BE2C (cell line): ENCODE data around the gene CCP110.

ENCODE experiments used
- DNase-seq: peaks from one replicate; pipeline ENCODE4 v3.0.0-alpha.2; 2020
- H3K27me3 ChIP-seq: fragments of 250-450 bp; sonication (Bioruptor Pico); 2 replicates; pipeline ENCODE4 v1.5.1; 2020; ENCODE audit warnings: mild to moderate bottlenecking
- H3K36me3 ChIP-seq: fragments of 250-450 bp; sonication (Bioruptor Pico); 2 replicates; pipeline ENCODE4 v1.5.1; 2020; ENCODE audit warnings: mild to moderate bottlenecking
- H3K4me1 ChIP-seq: fragments of 250-450 bp; sonication (Bioruptor Pico); 2 replicates; pipeline ENCODE4 v1.5.1; 2020
- H3K4me3 ChIP-seq: 2 replicates; pipeline ENCODE4 v1.5.1; 2011; ENCODE audit warnings: low read depth, low read length
- H3K9me3 ChIP-seq: fragments of 250-450 bp; sonication (Bioruptor Pico); 2 replicates; pipeline ENCODE4 v1.5.1; 2020
- TF ChIP-seq, protein P1 (sequence below): IDR thresholded peaks from 2 replicates; pipeline ENCODE4 v1.5.1; 2012; ENCODE audit warnings: mild to moderate bottlenecking, low read depth, low read length

Gene CCP110

DNA sequence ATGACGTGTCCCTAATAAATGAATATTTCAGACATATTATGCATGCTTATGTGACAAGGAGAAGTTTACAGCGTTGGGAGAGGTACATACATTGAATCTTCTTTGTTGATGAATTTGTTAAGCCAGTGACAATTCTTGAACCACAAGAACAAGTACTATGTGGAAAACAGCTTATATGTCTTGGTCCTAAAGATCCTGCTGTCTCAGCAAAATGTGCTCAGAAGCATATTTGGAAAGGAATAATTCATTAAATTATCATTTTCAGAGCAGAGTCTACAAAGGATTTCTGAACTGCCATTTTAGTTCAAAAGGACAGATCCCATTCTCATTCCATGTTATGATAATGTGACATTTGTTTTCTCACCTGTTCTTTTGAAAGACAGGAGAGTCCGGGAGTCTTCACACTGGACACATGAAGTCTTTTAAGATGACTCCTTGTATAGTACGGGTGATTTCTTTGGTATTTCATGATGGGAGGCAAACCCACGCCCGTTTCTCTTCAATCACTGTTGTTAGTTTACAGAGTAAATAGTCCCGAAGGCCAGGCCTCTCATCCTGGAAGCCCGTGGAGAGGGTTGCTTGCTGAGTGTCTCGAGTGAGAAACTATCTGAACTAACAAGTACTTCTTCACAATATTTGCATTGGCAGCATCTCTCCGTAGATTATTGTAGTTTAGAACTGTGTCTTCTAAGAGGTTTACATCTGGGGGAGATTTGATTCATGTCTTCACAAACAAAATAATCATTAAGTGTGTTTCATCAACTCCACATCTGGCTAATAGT, 58.5 kb downstream of the CCP110 start:
- peaks cover 24% of the 10 kb centered on the region for H3K36me3 ChIP-seq
- no peak for DNase-seq
- no peak overlapping the region for H3K4me3 ChIP-seq
- H3K27me3 ChIP-seq: no peaks in the 10 kb centered on the region
- TF ChIP-seq, protein P1, sequence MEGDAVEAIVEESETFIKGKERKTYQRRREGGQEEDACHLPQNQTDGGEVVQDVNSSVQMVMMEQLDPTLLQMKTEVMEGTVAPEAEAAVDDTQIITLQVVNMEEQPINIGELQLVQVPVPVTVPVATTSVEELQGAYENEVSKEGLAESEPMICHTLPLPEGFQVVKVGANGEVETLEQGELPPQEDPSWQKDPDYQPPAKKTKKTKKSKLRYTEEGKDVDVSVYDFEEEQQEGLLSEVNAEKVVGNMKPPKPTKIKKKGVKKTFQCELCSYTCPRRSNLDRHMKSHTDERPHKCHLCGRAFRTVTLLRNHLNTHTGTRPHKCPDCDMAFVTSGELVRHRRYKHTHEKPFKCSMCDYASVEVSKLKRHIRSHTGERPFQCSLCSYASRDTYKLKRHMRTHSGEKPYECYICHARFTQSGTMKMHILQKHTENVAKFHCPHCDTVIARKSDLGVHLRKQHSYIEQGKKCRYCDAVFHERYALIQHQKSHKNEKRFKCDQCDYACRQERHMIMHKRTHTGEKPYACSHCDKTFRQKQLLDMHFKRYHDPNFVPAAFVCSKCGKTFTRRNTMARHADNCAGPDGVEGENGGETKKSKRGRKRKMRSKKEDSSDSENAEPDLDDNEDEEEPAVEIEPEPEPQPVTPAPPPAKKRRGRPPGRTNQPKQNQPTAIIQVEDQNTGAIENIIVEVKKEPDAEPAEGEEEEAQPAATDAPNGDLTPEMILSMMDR: no peak
- no peaks in the 10 kb centered on the region for H3K9me3 ChIP-seq
- no peaks in the 10 kb centered on the region for H3K4me1 ChIP-seq

- Histone ChIP-seq H3K4me1 (no peaks in the 10 kb centered on the region), H3K27me3 (no peaks in the 10 kb centered on the region), H3K4me3 (no peak overlapping the region), H3K36me3 (peaks cover 22% of the 10 kb centered on the region), H3K9me3 (no peaks in the 10 kb centered on the region)
- TF ChIP-seq, protein P1: peak; percentile 99
- DNase-seq: peak; percentile 39
Observed at GRCh38 chr16:19583665-19584300, 60.0 kb downstream of the CCP110 start.

DNA sequence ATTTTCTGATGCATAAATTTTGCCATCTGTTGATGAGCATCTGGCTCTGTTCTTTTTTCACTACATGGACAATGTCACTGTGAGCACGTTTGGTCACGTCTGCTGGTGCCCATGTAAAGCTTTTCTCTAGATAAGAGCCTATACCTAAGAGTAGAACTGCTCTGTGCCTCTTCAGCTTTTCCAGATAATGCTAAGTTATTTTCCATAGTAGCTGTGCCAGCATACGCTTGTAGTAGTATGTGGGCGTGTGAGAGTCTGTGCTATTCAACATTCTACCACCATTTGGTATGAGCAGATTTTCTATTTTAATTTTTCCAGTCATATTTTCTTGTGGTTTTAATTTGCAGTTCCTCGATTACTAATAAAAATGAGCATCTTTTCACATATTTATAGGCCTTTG, 64.9 kb downstream of the CCP110 start:
- Histone ChIP-seq H3K9me3 (no peaks in the 10 kb centered on the region), H3K36me3 (peaks cover 4% of the 10 kb centered on the region), H3K27me3 (no peaks in the 10 kb centered on the region), H3K4me3 (no peak overlapping the region), H3K4me1 (no peaks in the 10 kb centered on the region)
- TF ChIP-seq, protein P1: no peak
- no peak for DNase-seq

GRCh38 chr16:19589106-19589505, 65.4 kb downstream of the CCP110 start:
- no peaks in the 10 kb centered on the region for H3K4me1 ChIP-seq
- no peaks in the 10 kb centered on the region; the same call in 1 of the 2 replicates for H3K36me3 ChIP-seq
- H3K9me3 ChIP-seq: no peaks in the 10 kb centered on the region
- DNase-seq: no peak
- no peaks in the 10 kb centered on the region for H3K27me3 ChIP-seq
- TF ChIP-seq, protein P1: no peak
- H3K4me3 ChIP-seq: no peak overlapping the region

DNA sequence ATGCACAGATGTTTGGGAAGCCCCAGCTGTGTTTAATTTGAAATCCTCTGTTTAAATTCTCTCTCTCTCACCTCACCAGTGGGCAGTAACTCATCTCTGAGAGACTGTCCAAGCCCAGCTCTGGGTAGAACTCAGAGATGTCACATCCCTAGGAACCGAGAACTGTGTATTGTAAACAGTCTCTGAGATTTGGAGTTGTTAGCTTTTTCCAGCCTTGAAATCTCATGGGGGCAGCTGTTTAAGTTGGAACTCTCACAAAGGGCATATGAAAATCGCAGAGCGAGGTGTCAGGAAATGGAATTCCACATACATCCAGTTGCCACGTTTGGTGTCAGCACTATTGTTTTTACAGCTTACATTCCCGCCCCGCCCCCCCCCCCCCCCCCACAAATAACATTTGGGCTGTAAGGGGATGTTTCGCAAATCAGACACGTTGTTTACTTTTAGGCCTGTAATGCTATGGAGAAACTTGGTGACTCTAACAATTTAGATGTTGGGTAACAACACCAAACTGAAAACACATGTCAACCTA, 66.1 kb downstream of the CCP110 start:
- H3K9me3 ChIP-seq: no peaks in the 10 kb centered on the region
- H3K4me3 ChIP-seq: no peak overlapping the region
- H3K4me1 ChIP-seq: no peaks in the 10 kb centered on the region
- TF ChIP-seq, protein P1: no peak
- H3K36me3 ChIP-seq: no peaks in the 10 kb centered on the region; the same call in 1 of the 2 replicates
- H3K27me3 ChIP-seq: no peaks in the 10 kb centered on the region
- DNase-seq: no peak
